GM23248 (cell line): ENCODE data around the gene BAHCC1. TPM values are rescaled to one million over a fixed set of nuclear protein-coding genes. Genes with fewer than 3 reads are reported as not detected.

Source experiments
- DNase-seq: peaks from one replicate; pipeline ENCODE4 v3.0.0-alpha.2; 2015
- H2AFZ ChIP-seq: fragments of 200-600 bp; sonication (generic); 2 replicates; pipeline ENCODE4 v1.6.1; 2016; ENCODE audit warnings: antibody characterized with exemption
- H3F3A ChIP-seq: fragments of 200-600 bp; sonication (generic); 2 replicates; pipeline ENCODE4 v1.6.1; 2016; ENCODE audit warnings: mild to moderate bottlenecking, antibody characterized with exemption, mixed run types; ENCODE audit not compliant: insufficient read depth
- H3K27ac ChIP-seq: fragments of 200-600 bp; sonication (generic); 2 replicates; pipeline ENCODE4 v1.5.1; 2016; ENCODE audit warnings: mild to moderate bottlenecking
- H3K27me3 ChIP-seq: fragments of 200-600 bp; sonication (generic); replicated peaks from 2 replicates; pipeline ENCODE4 v1.6.1; 2016; ENCODE audit warnings: mild to moderate bottlenecking; ENCODE audit not compliant: insufficient read depth
- H3K36me3 ChIP-seq: fragments of 200-600 bp; sonication (generic); 2 replicates; pipeline ENCODE4 v1.6.1; 2016; ENCODE audit warnings: low read depth, mild to moderate bottlenecking
- H3K4me1 ChIP-seq: fragments of 200-600 bp; sonication (generic); 2 replicates; pipeline ENCODE4 v1.6.1; 2016; ENCODE audit warnings: mild to moderate bottlenecking; ENCODE audit not compliant: insufficient read depth
- H3K4me2 ChIP-seq: fragments of 200-600 bp; sonication (generic); one replicate; pipeline ENCODE4 v1.6.1; 2016; ENCODE audit warnings: mild to moderate bottlenecking; ENCODE audit not compliant: unreplicated experiment
- H3K4me3 ChIP-seq: fragments of 200-600 bp; sonication (generic); 2 replicates; pipeline ENCODE4 v1.5.1; 2016; ENCODE audit warnings: mild to moderate bottlenecking
- H3K79me2 ChIP-seq: fragments of 200-600 bp; sonication (generic); 2 replicates; pipeline ENCODE4 v1.6.1; 2016; ENCODE audit warnings: mild to moderate bottlenecking; ENCODE audit not compliant: insufficient read depth
- H3K9ac ChIP-seq: fragments of 200-600 bp; sonication (generic); 2 replicates; pipeline ENCODE4 v1.6.1; 2016; ENCODE audit warnings: mild to moderate bottlenecking
- H3K9me2 ChIP-seq: fragments of 200-600 bp; sonication (generic); 2 replicates; pipeline ENCODE4 v1.6.1; 2016; ENCODE audit warnings: mixed run types, mild to moderate bottlenecking, moderate library complexity; ENCODE audit not compliant: insufficient read depth
- H3K9me3 ChIP-seq: fragments of 200-600 bp; sonication (generic); one replicate; pipeline ENCODE4 v1.6.1; 2017; ENCODE audit warnings: low read depth
- H4K20me1 ChIP-seq: fragments of 200-600 bp; sonication (generic); 2 replicates; pipeline ENCODE4 v1.6.0; 2016; ENCODE audit not compliant: insufficient read depth
- EZH2 ChIP-seq: fragments of 200-600 bp; sonication (generic); IDR thresholded peaks from 2 replicates; pipeline ENCODE4 v1.6.1; 2018; ENCODE audit warnings: antibody characterized with exemption, mild to moderate bottlenecking; ENCODE audit not compliant: insufficient read depth, poor library complexity, severe bottlenecking
- EZH2phosphoT487 ChIP-seq: fragments of 200-600 bp; sonication (generic); IDR thresholded peaks from 2 replicates; pipeline ENCODE4 v1.6.1; 2018; ENCODE audit warnings: antibody characterized with exemption, moderate library complexity, mild to moderate bottlenecking, low read depth; ENCODE audit not compliant: insufficient read depth
- WGBS, 2 experiments: methylation state at CpG; one replicate each; pipeline ENCODE4 v1.1.6; 2015 to 2017; ENCODE audit warnings: low lambda C conversion rate in 2 of 2, low coverage in 1 of 2; ENCODE audit errors: missing lambda C conversion rate in 2 of 2; 5-methylcytosine and 5-hydroxymethylcytosine counted together
- in situ Hi-C: fragments of 300-500 bp; cut with MboI; formaldehyde crosslinking; loops from 2 replicates; pipeline ENCODE4 v1.15.0; 2020
- polyA plus RNA-seq: library from polyadenylated mRNA; unstranded; fragments of >200 nt; fragmentation: Nextera tagmentation; extraction: Ambion mirVana; gene quantifications from 2 replicates; pipeline ENCODE4 v1.2.1, GENCODE V29; 2016
- total RNA-seq: library from RNA; depleted of rRNA; stranded (reverse); fragments of >200 nt; shearing (Covaris generic); gene quantifications from 2 replicates; pipeline ENCODE4 v1.2.3, GENCODE V29; 2014

BAHCC1 gene
- total and polyA plus RNA-seq, 2 experiments from 2014 or later, result 1.3 to 3.0 TPM

- H3K9me3 ChIP-seq, result no peaks in the 10 kb centered on the region
- peaks cover 62% of the 10 kb centered on the region for H3K79me2 ChIP-seq
- peak overlapping the region; percentile 47 for H2AFZ ChIP-seq
- 85% methylated on average over 7 to 10 of the region's 10 CpGs for WGBS, 2 experiments
- peak overlapping the region; percentile 72 for H3K4me2 ChIP-seq
- TF ChIP-seq EZH2phosphoT487, result no peak
- no peak for TF ChIP-seq EZH2
- no peak for DNase-seq
- peak overlapping the region; percentile 95 for H3K9ac ChIP-seq
- H3F3A ChIP-seq, result peaks cover 7% of the 10 kb centered on the region; the same call in 1 of the 2 replicates
- no peaks in the 10 kb centered on the region for H3K36me3 ChIP-seq
- H3K9me2 ChIP-seq, result no peaks in the 10 kb centered on the region
- peak overlapping the region; percentile 87 for H3K4me3 ChIP-seq
- peaks cover 25% of the 10 kb centered on the region for H3K4me1 ChIP-seq
- peak overlapping the region; percentile 89 for H3K27ac ChIP-seq
- no peaks in the 10 kb centered on the region for H4K20me1 ChIP-seq
- H3K27me3 ChIP-seq, result no peaks in the 10 kb centered on the region
- in situ Hi-C loops, result no loop called here
Observed at GRCh38 chr17:81391293-81391935, 3.8 kb upstream of the BAHCC1 start.

GRCh38 chr17:81391936-81392908 lies 3.0 kb upstream of the BAHCC1 start:
- H3K4me2 ChIP-seq, result peak overlapping the region; percentile 72
- in situ Hi-C loops, result no loop called here
- TF ChIP-seq EZH2phosphoT487 (no peak), EZH2 (no peak)
- peaks cover 7% of the 10 kb centered on the region; the same call in 1 of the 2 replicates for H3F3A ChIP-seq
- H4K20me1 ChIP-seq, result no peaks in the 10 kb centered on the region
- peak overlapping the region; percentile 47 for H2AFZ ChIP-seq
- H3K36me3 ChIP-seq, result no peaks in the 10 kb centered on the region
- H3K9me2 ChIP-seq, result no peaks in the 10 kb centered on the region
- H3K9ac ChIP-seq, result peak overlapping the region; percentile 95
- peak overlapping the region; percentile 89 for H3K27ac ChIP-seq
- peaks cover 25% of the 10 kb centered on the region for H3K4me1 ChIP-seq
- DNase-seq, result peak; percentile 69
- H3K27me3 ChIP-seq, result no peaks in the 10 kb centered on the region
- peaks cover 70% of the 10 kb centered on the region for H3K79me2 ChIP-seq
- H3K9me3 ChIP-seq, result no peaks in the 10 kb centered on the region
- peak overlapping the region; percentile 87 for H3K4me3 ChIP-seq
- 13 to 16% methylated on average over 33 to 34 of the region's 34 CpGs for WGBS, 2 experiments

- peak overlapping the region; percentile 95 for H3K9ac ChIP-seq
- 1 to 2% methylated on average over 56 of the region's 93 CpGs for WGBS, 2 experiments
- no peaks in the 10 kb centered on the region for H4K20me1 ChIP-seq
- H3K27me3 ChIP-seq, result no peaks in the 10 kb centered on the region
- no peaks in the 10 kb centered on the region for H3K9me2 ChIP-seq
- DNase-seq, result peak; percentile 54
- H3K4me1 ChIP-seq, result peaks cover 28% of the 10 kb centered on the region
- TF ChIP-seq EZH2phosphoT487, result no peak
- no peak for TF ChIP-seq EZH2
- H3K4me2 ChIP-seq, result peak overlapping the region; percentile 72
- H3K4me3 ChIP-seq, result peak overlapping the region; percentile 87
- H3F3A ChIP-seq, result peaks cover 7% of the 10 kb centered on the region; the same call in 1 of the 2 replicates
- H3K27ac ChIP-seq, result peak overlapping the region; percentile 89
- H2AFZ ChIP-seq, result no peak overlapping the region
- H3K36me3 ChIP-seq, result no peaks in the 10 kb centered on the region
- H3K79me2 ChIP-seq, result peaks cover 73% of the 10 kb centered on the region
- no peaks in the 10 kb centered on the region for H3K9me3 ChIP-seq
- in situ Hi-C loops, result no loop called here
Observed at GRCh38 chr17:81392909-81393654, 2.2 kb upstream of the BAHCC1 start.
